Omental fat pad (tissue), 4 donors: ENCODE data around the gene GADD45G. TPM values are rescaled to one million over a fixed set of nuclear protein-coding genes. Genes with fewer than 3 reads are reported as not detected.

Experiments used
- ATAC-seq: fragments of 150-250 bp; one replicate; pipeline ENCODE4 v1.9.1; 2016; ENCODE audit warnings: mild to moderate bottlenecking, moderate library complexity; ENCODE audit not compliant: low FRiP score
- DNase-seq: peaks from one replicate; pipeline ENCODE4 v3.0.0-alpha.2; 2019; ENCODE audit warnings: low spot score
- CTCF ChIP-seq, 3 donors: fragments of 450-650 bp; IDR thresholded peaks; one replicate each; pipeline ENCODE4 v1.5.1; 2016 to 2017; ENCODE audit warnings: antibody characterized with exemption in 3 of 3, mild to moderate bottlenecking in 3 of 3, moderate library complexity in 2 of 3
- total RNA-seq, 4 donors: library from RNA; depleted of rRNA; stranded (reverse); fragments of >200 nt; gene quantifications; one replicate each; pipeline ENCODE4 v1.1.0, GENCODE V29; 2016

GADD45G gene
- total RNA-seq, 4 donors from 2014 or later: 5.1 to 23.8 (median 16.1) TPM

- ATAC-seq (peak; percentile 8), DNase-seq (no peak)
- TF ChIP-seq CTCF (IDR thresholded peaks at IDR 0.05): no peak
Observed at GRCh38 chr9:89603767-89604665, 796 bp upstream of the GADD45G start.

GRCh38 chr9:89605465-89606048 lies 745 bp downstream of the GADD45G start:
- ATAC-seq (peak; percentile 35), DNase-seq (peak; percentile 39)
- no peak for TF ChIP-seq CTCF (IDR thresholded peaks at IDR 0.05)

GRCh38 chr9:89606049-89606623 lies 1.3 kb downstream of the GADD45G start:
- no peak for TF ChIP-seq CTCF (IDR thresholded peaks at IDR 0.05)
- peak; percentile 63 for ATAC-seq
- no peak for DNase-seq

GRCh38 chr9:89606624-89607311 lies 2.0 kb downstream of the GADD45G start:
- DNase-seq (no peak), ATAC-seq (peak; percentile 29)
- no peak for TF ChIP-seq CTCF (IDR thresholded peaks at IDR 0.05)

GRCh38 chr9:89608641-89609335 lies 4.0 kb downstream of the GADD45G start:
- DNase-seq (no peak), ATAC-seq (no peak)
- no peak for TF ChIP-seq CTCF (IDR thresholded peaks at IDR 0.05)

- no peak for ATAC-seq
- no peak for TF ChIP-seq CTCF (IDR thresholded peaks at IDR 0.05)
- DNase-seq: no peak
Observed at GRCh38 chr9:89609426-89610006, 4.7 kb downstream of the GADD45G start.
